ENCODE data around the gene KIRREL3. TPM values are rescaled to one million over a fixed set of nuclear protein-coding genes. Genes with fewer than 3 reads are reported as not detected.

The KIRREL3 gene
- total RNA-seq, 4 donors from 2014 or later, result 0.19 TPM; not detected in 3

DNA sequence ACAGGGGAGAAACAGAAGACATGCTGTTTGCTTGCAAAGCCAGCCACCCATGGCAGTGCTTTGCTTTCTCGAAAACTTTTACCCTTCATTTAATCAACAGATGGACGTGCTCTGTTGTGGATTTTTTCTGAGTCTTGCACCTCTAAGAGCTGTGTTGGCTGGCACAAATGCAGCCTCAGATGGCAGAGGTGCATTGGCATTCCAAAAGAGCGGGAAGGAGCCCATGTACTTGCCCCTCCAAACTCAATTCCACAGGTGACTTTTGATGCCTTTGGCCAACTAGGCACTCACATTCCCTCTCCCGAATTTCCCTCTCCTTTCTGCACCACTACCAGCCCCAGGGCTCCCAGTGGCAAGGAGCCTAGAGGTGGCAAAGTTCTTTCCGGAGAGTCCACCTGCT is 1.2 kb downstream of the KIRREL3 start:
- Histone ChIP-seq H3K27me3 (peaks cover 6 to 88% (median 9%) of the 10 kb centered on the region in 4 donors), H3K4me3 (no peak overlapping the region), H3K4me1 (peaks cover 11 to 23% (median 14%) of the 10 kb centered on the region in 3 donors), H3K27ac (no peak overlapping the region), H3K9me3 (no peaks in the 10 kb centered on the region), H3K36me3 (no peaks in the 10 kb centered on the region)
- DNase-seq, result no peak
- intact Hi-C loops (cut with DNase I), result loop anchor here (10.0 kb wide), 2 partner anchors 275 to 395 kb away; no protein-coding TSS in a partner anchor
- 63 to 67% methylated on average over 5 of the region's 5 CpGs for WGBS, 2 donors
- TF ChIP-seq, protein P1, sequence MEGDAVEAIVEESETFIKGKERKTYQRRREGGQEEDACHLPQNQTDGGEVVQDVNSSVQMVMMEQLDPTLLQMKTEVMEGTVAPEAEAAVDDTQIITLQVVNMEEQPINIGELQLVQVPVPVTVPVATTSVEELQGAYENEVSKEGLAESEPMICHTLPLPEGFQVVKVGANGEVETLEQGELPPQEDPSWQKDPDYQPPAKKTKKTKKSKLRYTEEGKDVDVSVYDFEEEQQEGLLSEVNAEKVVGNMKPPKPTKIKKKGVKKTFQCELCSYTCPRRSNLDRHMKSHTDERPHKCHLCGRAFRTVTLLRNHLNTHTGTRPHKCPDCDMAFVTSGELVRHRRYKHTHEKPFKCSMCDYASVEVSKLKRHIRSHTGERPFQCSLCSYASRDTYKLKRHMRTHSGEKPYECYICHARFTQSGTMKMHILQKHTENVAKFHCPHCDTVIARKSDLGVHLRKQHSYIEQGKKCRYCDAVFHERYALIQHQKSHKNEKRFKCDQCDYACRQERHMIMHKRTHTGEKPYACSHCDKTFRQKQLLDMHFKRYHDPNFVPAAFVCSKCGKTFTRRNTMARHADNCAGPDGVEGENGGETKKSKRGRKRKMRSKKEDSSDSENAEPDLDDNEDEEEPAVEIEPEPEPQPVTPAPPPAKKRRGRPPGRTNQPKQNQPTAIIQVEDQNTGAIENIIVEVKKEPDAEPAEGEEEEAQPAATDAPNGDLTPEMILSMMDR (IDR thresholded peaks at IDR 0.05), result no peak
- no peak for TF ChIP-seq POLR2A (IDR thresholded peaks at IDR 0.05)

DNA sequence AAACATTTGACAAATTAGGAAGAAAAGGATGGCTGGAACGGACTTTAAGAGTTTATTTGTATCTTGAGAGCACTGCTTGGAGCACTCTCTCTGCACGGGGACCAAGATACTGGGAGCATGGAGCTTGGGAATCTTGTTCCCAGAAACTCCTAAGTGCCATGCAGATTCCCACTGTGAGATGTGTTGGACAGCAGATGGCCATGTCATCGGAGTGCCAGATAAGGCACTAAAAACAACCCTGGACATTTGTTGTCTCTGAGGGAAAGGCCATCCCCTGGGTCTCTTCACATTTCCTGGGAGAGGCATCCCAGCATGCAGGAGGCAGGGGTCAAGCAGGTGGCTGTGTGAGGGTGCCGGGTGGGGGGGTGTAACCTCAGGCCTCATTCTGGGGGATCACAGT is 2.9 kb downstream of the KIRREL3 start:
- Histone ChIP-seq H3K27ac (no peak overlapping the region), H3K27me3 (peaks cover 0 to 81% (median 4%) of the 10 kb centered on the region in 4 donors), H3K9me3 (no peaks in the 10 kb centered on the region), H3K36me3 (no peaks in the 10 kb centered on the region), H3K4me3 (no peak overlapping the region), H3K4me1 (peaks cover 4 to 11% (median 9%) of the 10 kb centered on the region in 3 donors)
- intact Hi-C loops (cut with DNase I), result loop anchor here (10.0 kb wide), 2 partner anchors 273 to 393 kb away; no protein-coding TSS in a partner anchor
- TF ChIP-seq, protein P1 (IDR thresholded peaks at IDR 0.05), result no peak
- no peak for TF ChIP-seq POLR2A (IDR thresholded peaks at IDR 0.05)
- 53 to 56% methylated on average over 3 of the region's 4 CpGs for WGBS, 2 donors
- DNase-seq, result no peak

DNA sequence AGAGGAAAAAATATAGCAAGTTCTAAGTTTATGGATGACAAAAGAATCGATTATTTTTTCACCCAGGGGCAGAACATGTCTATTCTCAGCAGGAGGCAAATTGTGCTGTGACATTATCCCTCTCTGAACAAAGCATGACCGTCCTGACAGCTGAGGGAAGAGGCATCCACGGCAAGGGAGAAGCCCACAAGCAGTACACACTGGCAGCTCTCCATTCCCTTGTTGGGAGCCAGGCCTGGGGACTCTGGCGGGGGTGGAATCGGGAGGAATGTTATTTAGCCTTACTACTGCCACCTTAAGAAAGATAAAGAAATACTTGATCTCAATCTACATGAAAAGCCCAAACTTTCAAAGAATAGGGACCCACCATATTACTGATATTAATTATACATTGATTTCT is 3.4 kb downstream of the KIRREL3 start:
- intact Hi-C loops (cut with DNase I), result loop anchor here (10.0 kb wide), 2 partner anchors 272 to 392 kb away; no protein-coding TSS in a partner anchor
- Histone ChIP-seq H3K4me1 (peaks cover 4 to 10% (median 9%) of the 10 kb centered on the region in 3 donors), H3K36me3 (no peaks in the 10 kb centered on the region), H3K27ac (no peak overlapping the region), H3K4me3 (no peak overlapping the region), H3K9me3 (no peaks in the 10 kb centered on the region), H3K27me3 (peaks cover 0 to 78% (median 4%) of the 10 kb centered on the region in 4 donors)
- WGBS, 2 donors, result 33 to 39% methylated on average over 5 of the region's 5 CpGs
- TF ChIP-seq POLR2A (IDR thresholded peaks at IDR 0.05), result no peak
- TF ChIP-seq, protein P1 (IDR thresholded peaks at IDR 0.05), result no peak
- DNase-seq, result no peak

DNA sequence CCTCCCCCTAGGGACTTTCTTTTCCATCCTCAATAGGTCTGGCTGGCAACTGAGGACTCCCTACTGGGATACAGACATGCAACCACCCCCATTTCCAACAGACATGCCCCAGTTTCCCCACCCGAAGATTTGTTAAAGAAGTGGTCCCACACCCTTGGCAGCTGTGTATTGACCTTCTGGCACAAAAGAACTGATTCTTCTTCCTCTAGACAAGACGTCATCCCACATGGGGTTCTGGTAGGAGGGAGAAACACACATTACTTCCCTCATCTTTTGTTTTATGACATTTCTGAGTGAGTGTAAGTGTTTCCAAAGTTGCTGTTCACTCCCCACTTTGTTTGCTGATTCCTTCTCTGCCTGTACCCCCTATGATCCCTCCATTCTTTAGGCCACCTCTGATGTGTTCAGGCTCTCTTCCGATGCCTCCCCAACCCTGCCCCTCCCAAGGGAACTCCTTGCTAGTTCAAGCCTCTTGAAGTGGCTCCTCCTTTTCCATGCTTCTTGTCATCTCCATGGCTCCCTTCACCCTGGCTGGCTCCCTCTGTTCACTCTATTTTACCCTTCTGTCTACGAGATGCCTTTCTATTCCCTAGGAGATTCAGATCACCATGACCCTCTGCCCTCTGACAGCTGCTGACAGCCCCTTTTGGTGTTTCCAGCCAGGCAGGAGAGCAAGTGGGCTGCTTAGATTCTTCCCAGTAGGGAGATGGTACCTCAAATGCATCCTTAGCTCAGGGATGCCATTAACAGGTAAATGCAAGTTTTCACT is 4.3 kb downstream of the KIRREL3 start:
- TF ChIP-seq, protein P1 (IDR thresholded peaks at IDR 0.05), result no peak
- no peak for TF ChIP-seq POLR2A (IDR thresholded peaks at IDR 0.05)
- Histone ChIP-seq H3K27ac (no peak overlapping the region), H3K27me3 (peaks cover 0 to 70% (median 4%) of the 10 kb centered on the region in 4 donors), H3K4me3 (no peak overlapping the region), H3K36me3 (no peaks in the 10 kb centered on the region), H3K9me3 (no peaks in the 10 kb centered on the region), H3K4me1 (peaks cover 4 to 10% (median 9%) of the 10 kb centered on the region in 3 donors)
- intact Hi-C loops (cut with DNase I), result loop anchor here (10.0 kb wide), 2 partner anchors 271 to 391 kb away; no protein-coding TSS in a partner anchor
- WGBS, 2 donors, result 48 to 52% methylated on average over 4 of the region's 4 CpGs
- DNase-seq, result no peak

DNA sequence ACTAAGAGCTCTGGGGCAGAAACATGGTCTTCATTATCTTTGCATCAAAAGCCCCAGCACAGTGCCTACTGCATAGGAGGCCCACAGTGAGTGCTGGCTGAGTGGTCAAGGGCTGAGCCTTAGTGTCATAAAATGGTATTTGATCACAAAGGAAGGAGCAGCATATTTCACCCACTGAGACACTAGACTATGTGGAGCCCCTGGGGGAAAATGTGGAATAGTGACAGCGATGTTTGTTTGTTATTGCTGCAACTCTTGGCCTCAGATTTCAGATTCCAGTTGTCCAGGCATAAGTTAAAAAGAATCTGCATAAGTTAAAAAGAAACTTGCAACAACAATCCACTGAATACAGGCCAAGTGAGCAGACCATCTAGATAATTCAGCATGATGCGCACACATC is 7.0 kb downstream of the KIRREL3 start:
- WGBS, 2 donors, result 89 to 91% methylated on average over 2 of the region's 2 CpGs
- intact Hi-C loops (cut with DNase I), result loop anchor here (10.0 kb wide), 2 partner anchors 269 to 389 kb away; no protein-coding TSS in a partner anchor
- Histone ChIP-seq H3K27me3 (peaks cover 0 to 64% (median 2%) of the 10 kb centered on the region in 4 donors), H3K9me3 (no peaks in the 10 kb centered on the region), H3K4me3 (no peak overlapping the region), H3K36me3 (no peaks in the 10 kb centered on the region), H3K27ac (no peak overlapping the region), H3K4me1 (peaks cover 0 to 7% (median 0%) of the 10 kb centered on the region in 3 donors)
- no peak for DNase-seq
- no peak for TF ChIP-seq POLR2A (IDR thresholded peaks at IDR 0.05)
- TF ChIP-seq, protein P1 (IDR thresholded peaks at IDR 0.05), result no peak

All from esophagus squamous epithelium (tissue), 5 donors.